ENCODE measurements around the gene CDK8. TPM values are rescaled to one million over a fixed set of nuclear protein-coding genes. Genes with fewer than 3 reads are reported as not detected.
"Not testable (repeated sequence)": the region's sequence is repeated elsewhere in the genome, so short reads cannot be mapped to it uniquely, and the experiment has no call there.

Gene CDK8
- total RNA-seq, 1 experiment from 2014 or later, result 17.2 TPM

- DNase-seq, result no peak
- no peaks in the 10 kb centered on the region for H3K36me3 ChIP-seq
- H3K9me3 ChIP-seq, result peaks cover 6% of the 10 kb centered on the region
- H3K27me3 ChIP-seq, result no peaks in the 10 kb centered on the region; the same call in none of the 2 replicates
- no peak overlapping the region for H3K4me3 ChIP-seq
Measured at GRCh38 chr13:26246154-26246553, 7.8 kb upstream of the CDK8 start.

- no peaks in the 10 kb centered on the region for H3K36me3 ChIP-seq
- no peaks in the 10 kb centered on the region; the same call in none of the 2 replicates for H3K27me3 ChIP-seq
- DNase-seq, result no peak
- no peak overlapping the region for H3K4me3 ChIP-seq
- peaks cover 6% of the 10 kb centered on the region for H3K9me3 ChIP-seq
Measured at GRCh38 chr13:26247011-26247410, 6.9 kb upstream of the CDK8 start.

- DNase-seq, result no peak
- H3K27me3 ChIP-seq, result no peaks in the 10 kb centered on the region; the same call in none of the 2 replicates
- no peak overlapping the region for H3K4me3 ChIP-seq
- no peaks in the 10 kb centered on the region for H3K36me3 ChIP-seq
- peaks cover 4% of the 10 kb centered on the region for H3K9me3 ChIP-seq
Measured at GRCh38 chr13:26247608-26248007, 6.3 kb upstream of the CDK8 start.

- H3K4me3 ChIP-seq, result no peak overlapping the region
- H3K9me3 ChIP-seq, result no peaks in the 10 kb centered on the region
- no peaks in the 10 kb centered on the region; the same call in none of the 2 replicates for H3K27me3 ChIP-seq
- no peak for DNase-seq
- no peaks in the 10 kb centered on the region for H3K36me3 ChIP-seq
Measured at GRCh38 chr13:26249551-26249950, 4.4 kb upstream of the CDK8 start.

GRCh38 chr13:26252006-26252405 lies 1.9 kb upstream of the CDK8 start:
- H3K9me3 ChIP-seq, H3K4me3 ChIP-seq, H3K27me3 ChIP-seq, DNase-seq, H3K36me3 ChIP-seq: not testable (repeated sequence)

- DNase-seq, result no peak
- H3K9me3 ChIP-seq, result no peaks in the 10 kb centered on the region
- peak overlapping the region; percentile 83 for H3K4me3 ChIP-seq
- H3K27me3 ChIP-seq, result no peaks in the 10 kb centered on the region; the same call in none of the 2 replicates
- H3K36me3 ChIP-seq, result no peaks in the 10 kb centered on the region
Measured at GRCh38 chr13:26253262-26253786, 605 bp upstream of the CDK8 start.

- Histone ChIP-seq H3K9me3 (no peaks in the 10 kb centered on the region), H3K36me3 (no peaks in the 10 kb centered on the region), H3K4me3 (peak overlapping the region; percentile 83), H3K27me3 (no peaks in the 10 kb centered on the region; the same call in none of the 2 replicates)
- DNase-seq, result peak; percentile 47
Measured at GRCh38 chr13:26254583-26255111, 718 bp downstream of the CDK8 start.

GRCh38 chr13:26255115-26255514 lies 1.2 kb downstream of the CDK8 start:
- H3K27me3 ChIP-seq, result no peaks in the 10 kb centered on the region; the same call in 1 of the 2 replicates
- H3K36me3 ChIP-seq, result no peaks in the 10 kb centered on the region
- DNase-seq, result no peak
- H3K9me3 ChIP-seq, result no peaks in the 10 kb centered on the region
- H3K4me3 ChIP-seq, result peak overlapping the region; percentile 83

- no peaks in the 10 kb centered on the region for H3K9me3 ChIP-seq
- DNase-seq, result no peak
- H3K4me3 ChIP-seq, result peak overlapping the region; percentile 83
- H3K36me3 ChIP-seq, result no peaks in the 10 kb centered on the region
- H3K27me3 ChIP-seq, result no peaks in the 10 kb centered on the region
Measured at GRCh38 chr13:26255691-26256277, 1.9 kb downstream of the CDK8 start.

GRCh38 chr13:26257049-26257448 lies 3.1 kb downstream of the CDK8 start:
- no peak for DNase-seq
- Histone ChIP-seq H3K4me3 (no peak overlapping the region), H3K27me3 (no peaks in the 10 kb centered on the region)

GRCh38 chr13:26259634-26260033 lies 5.7 kb downstream of the CDK8 start:
- DNase-seq, result no peak
- no peaks in the 10 kb centered on the region for H3K36me3 ChIP-seq
- no peaks in the 10 kb centered on the region for H3K9me3 ChIP-seq
- no peak overlapping the region for H3K4me3 ChIP-seq
- H3K27me3 ChIP-seq, result no peaks in the 10 kb centered on the region

More at GRCh38 chr13:26257049-26257448, 3.1 kb downstream of the CDK8 start:
- Histone ChIP-seq H3K9me3 (no peaks in the 10 kb centered on the region), H3K36me3 (no peaks in the 10 kb centered on the region)

GRCh38 chr13:26262156-26262555 lies 8.2 kb downstream of the CDK8 start:
- H3K9me3 ChIP-seq, result no peaks in the 10 kb centered on the region
- DNase-seq, result no peak
- no peak overlapping the region for H3K4me3 ChIP-seq
- no peaks in the 10 kb centered on the region for H3K36me3 ChIP-seq
- H3K27me3 ChIP-seq, result no peaks in the 10 kb centered on the region

GRCh38 chr13:26266311-26266710 lies 12.4 kb downstream of the CDK8 start:
- no peak for DNase-seq
- no peaks in the 10 kb centered on the region for H3K27me3 ChIP-seq
- no peak overlapping the region for H3K4me3 ChIP-seq
- H3K36me3 ChIP-seq, result no peaks in the 10 kb centered on the region
- H3K9me3 ChIP-seq, result no peaks in the 10 kb centered on the region

GRCh38 chr13:26270707-26271106 lies 16.8 kb downstream of the CDK8 start:
- no peaks in the 10 kb centered on the region for H3K36me3 ChIP-seq
- H3K27me3 ChIP-seq, result no peaks in the 10 kb centered on the region
- no peak for DNase-seq
- H3K4me3 ChIP-seq, result no peak overlapping the region
- no peaks in the 10 kb centered on the region for H3K9me3 ChIP-seq

GRCh38 chr13:26272621-26273020 lies 18.7 kb downstream of the CDK8 start:
- H3K4me3 ChIP-seq, result no peak overlapping the region
- H3K9me3 ChIP-seq, result no peaks in the 10 kb centered on the region
- DNase-seq, result no peak
- H3K36me3 ChIP-seq, result no peaks in the 10 kb centered on the region
- no peaks in the 10 kb centered on the region for H3K27me3 ChIP-seq

GRCh38 chr13:26280295-26280694 lies 26.4 kb downstream of the CDK8 start:
- DNase-seq, result no peak
- Histone ChIP-seq H3K9me3 (0 out of 2 replicates have a peak, but pooled peaks cover 2% of the 10 kb centered on the region), H3K36me3 (peaks cover 11% of the 10 kb centered on the region), H3K4me3 (no peak overlapping the region), H3K27me3 (no peaks in the 10 kb centered on the region)

- Histone ChIP-seq H3K4me3 (no peak overlapping the region), H3K36me3 (peaks cover 11% of the 10 kb centered on the region)
- no peak for DNase-seq
Measured at GRCh38 chr13:26280822-26281221, 26.9 kb downstream of the CDK8 start.

GRCh38 chr13:26285911-26286310 lies 32.0 kb downstream of the CDK8 start:
- H3K27me3 ChIP-seq, DNase-seq, H3K9me3 ChIP-seq, H3K36me3 ChIP-seq, H3K4me3 ChIP-seq: not testable (repeated sequence)

More at GRCh38 chr13:26280822-26281221, 26.9 kb downstream of the CDK8 start:
- Histone ChIP-seq H3K9me3 (0 out of 2 replicates have a peak, but pooled peaks cover 2% of the 10 kb centered on the region), H3K27me3 (no peaks in the 10 kb centered on the region)

All from MG63 (cell line).